HG02970 (cell line): ENCODE data around the gene SAYSD1.

Experiments used
- ATAC-seq: cut with Tn5 transposase; IDR thresholded peaks from one replicate; pipeline ENCODE4 v1.9.1; 2021; ENCODE audit warnings: mild to moderate bottlenecking, moderate library complexity, moderate number of reproducible peaks; ENCODE audit not compliant: unreplicated experiment, low FRiP score

The SAYSD1 gene

GRCh38 chr6:39111280-39111679 lies 3.7 kb downstream of the SAYSD1 start:
- no peak for ATAC-seq

- no peak for ATAC-seq
These were observed 6.7 kb downstream of the SAYSD1 start for GRCh38 chr6:39108041-39108839.

- no peak for ATAC-seq
These were observed 7.3 kb downstream of the SAYSD1 start for GRCh38 chr6:39107641-39108040.

GRCh38 chr6:39107034-39107433 lies 8.0 kb downstream of the SAYSD1 start:
- no peak for ATAC-seq

GRCh38 chr6:39104528-39104927 lies 10.5 kb downstream of the SAYSD1 start:
- ATAC-seq = no peak

- ATAC-seq = no peak
These were observed 12.2 kb downstream of the SAYSD1 start for GRCh38 chr6:39102821-39103136.

- no peak for ATAC-seq
These were observed 12.7 kb downstream of the SAYSD1 start for GRCh38 chr6:39102071-39102820.

GRCh38 chr6:39100358-39100757 lies 14.6 kb downstream of the SAYSD1 start:
- ATAC-seq = no peak

- no peak for ATAC-seq
These were observed 19.4 kb downstream of the SAYSD1 start for GRCh38 chr6:39095578-39095977.

- no peak for ATAC-seq
These were observed 21.8 kb downstream of the SAYSD1 start for GRCh38 chr6:39093149-39093708.

GRCh38 chr6:39092124-39092523 lies 22.9 kb downstream of the SAYSD1 start:
- no peak for ATAC-seq

- no peak for ATAC-seq
These were observed 23.8 kb downstream of the SAYSD1 start for GRCh38 chr6:39091220-39091619.

GRCh38 chr6:39090036-39090435 lies 24.9 kb downstream of the SAYSD1 start:
- no peak for ATAC-seq

- no peak for ATAC-seq
These were observed 26.7 kb downstream of the SAYSD1 start for GRCh38 chr6:39088331-39088730.

GRCh38 chr6:39087197-39087596 lies 27.8 kb downstream of the SAYSD1 start:
- no peak for ATAC-seq

- no peak for ATAC-seq
These were observed 28.3 kb downstream of the SAYSD1 start for GRCh38 chr6:39086711-39087110.

- no peak for ATAC-seq
These were observed 28.7 kb downstream of the SAYSD1 start for GRCh38 chr6:39086294-39086693.

GRCh38 chr6:39085129-39085797 lies 29.7 kb downstream of the SAYSD1 start:
- ATAC-seq = no peak

- no peak for ATAC-seq
These were observed 30.5 kb downstream of the SAYSD1 start for GRCh38 chr6:39084506-39084905.

- ATAC-seq = no peak
These were observed 31.8 kb downstream of the SAYSD1 start for GRCh38 chr6:39083231-39083634.

GRCh38 chr6:39082310-39082709 lies 32.7 kb downstream of the SAYSD1 start:
- no peak for ATAC-seq
